ENCODE results near the gene MKRN3.

The MKRN3 gene

DNA sequence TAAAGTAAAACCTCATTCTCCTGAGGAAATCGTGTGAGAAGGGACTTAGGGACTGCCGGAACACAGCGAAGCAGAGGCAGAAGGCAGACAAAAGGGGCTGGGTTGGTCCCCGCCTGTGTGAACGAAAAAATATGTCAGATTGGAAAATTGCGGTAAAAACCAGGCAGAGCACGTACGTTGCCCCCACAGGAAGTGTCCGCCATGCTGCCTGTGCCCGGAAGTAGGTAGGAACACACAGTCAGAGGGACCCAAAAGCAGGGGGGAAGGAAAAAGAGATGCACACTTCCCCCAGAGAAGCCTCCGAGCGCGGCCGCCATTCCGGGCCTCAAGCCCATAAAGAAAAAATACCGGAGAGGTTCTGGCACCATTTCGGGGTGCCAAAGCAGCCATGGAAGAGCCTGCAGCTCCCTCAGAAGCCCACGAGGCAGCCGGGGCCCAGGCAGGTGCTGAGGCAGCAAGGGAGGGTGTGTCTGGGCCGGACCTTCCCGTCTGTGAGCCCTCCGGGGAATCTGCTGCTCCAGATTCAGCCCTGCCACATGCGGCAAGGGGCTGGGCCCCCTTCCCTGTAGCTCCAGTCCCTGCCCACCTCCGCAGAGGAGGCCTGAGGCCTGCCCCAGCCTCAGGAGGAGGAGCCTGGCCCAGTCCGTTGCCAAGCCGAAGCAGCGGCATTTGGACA, at the start of gene MKRN3:
Gene MKRN3, plus strand, starts transcription at position 280 of the 676 bp plus-strand sequence. Its CDS starts 109 bp downstream, at position 389.
- no peak for DNase-seq (ENCODE audit: low read depth)

DNA sequence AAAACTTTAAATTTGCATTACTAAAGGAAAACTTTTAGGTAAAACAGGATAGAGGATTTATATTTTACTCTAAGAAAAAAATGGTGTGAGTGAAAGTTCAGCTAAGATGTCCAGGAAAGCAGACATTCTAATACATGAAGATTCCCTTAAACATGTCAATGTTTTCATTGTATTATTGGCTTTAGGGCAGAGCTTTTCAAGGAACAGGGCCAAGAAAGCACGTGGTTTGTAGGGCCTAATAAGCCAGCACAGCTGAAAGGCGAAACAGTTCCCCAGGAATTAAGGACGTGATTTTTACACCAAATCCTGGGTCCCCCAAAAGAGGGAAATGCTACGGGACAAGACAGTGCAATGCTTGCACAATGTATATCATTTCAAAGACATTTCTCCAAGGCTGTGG, 48.6 kb upstream of the MKRN3 start:
- DNase-seq (ENCODE audit: low read depth), result no peak

DNA sequence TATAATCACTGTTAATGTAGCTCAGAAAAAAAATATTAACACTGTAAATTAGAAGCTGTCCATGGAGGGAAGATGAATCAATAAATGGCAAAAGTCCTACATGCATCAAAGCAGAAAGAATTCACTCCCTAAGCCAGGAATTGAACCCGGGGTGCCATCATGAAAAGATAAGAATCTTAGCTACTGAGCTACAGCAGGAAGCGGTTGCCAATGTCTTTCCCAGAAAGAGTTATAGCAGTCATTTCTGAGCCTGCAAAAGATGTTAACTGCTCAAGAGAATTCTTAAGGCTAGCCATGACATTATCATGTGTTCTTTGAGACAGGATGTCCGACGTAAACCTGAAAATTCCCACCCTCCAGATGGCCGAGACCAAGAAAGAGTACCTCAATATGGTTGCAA, 47.4 kb upstream of the MKRN3 start:
- DNase-seq (ENCODE audit: low read depth), result no peak

DNA sequence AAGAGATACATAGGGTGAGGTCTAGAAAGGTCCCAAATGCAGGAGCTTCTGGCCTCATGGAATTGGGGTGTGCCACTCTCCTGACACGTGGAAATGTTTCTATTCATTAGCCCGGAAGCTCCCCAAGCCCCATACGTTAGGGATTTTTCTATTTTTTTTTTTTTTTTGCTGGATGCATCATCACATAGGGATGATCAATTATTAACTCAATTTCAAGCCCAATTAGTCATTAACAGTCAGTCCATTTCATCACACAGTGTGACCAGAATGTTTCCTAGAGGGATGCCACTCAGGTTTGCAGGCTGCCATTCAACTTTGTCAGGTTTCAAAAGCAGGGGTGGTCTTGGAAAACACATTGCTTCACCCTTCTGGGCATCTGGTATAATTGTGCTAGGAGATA, 40.7 kb upstream of the MKRN3 start:
- DNase-seq (ENCODE audit: low read depth), result no peak

DNA sequence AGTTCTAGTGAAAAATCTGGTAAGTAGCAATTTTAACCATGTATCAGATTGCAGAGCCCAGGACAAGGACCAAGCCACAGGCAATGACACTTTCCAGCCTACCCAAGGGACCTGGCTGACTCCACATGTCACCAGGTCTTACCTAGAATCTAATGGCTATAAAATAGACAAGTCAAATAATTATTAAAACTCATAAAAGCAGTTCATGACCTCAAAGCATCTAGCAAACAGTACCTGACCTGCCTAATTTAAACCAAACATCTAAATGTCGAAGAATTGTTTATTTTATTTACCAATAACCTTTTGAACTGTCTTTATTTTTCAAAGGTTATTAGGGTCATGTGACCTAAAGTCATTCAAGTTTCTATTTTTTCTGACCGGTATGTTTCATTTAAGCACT, 35.6 kb upstream of the MKRN3 start:
- no peak for DNase-seq (ENCODE audit: low read depth)

DNA sequence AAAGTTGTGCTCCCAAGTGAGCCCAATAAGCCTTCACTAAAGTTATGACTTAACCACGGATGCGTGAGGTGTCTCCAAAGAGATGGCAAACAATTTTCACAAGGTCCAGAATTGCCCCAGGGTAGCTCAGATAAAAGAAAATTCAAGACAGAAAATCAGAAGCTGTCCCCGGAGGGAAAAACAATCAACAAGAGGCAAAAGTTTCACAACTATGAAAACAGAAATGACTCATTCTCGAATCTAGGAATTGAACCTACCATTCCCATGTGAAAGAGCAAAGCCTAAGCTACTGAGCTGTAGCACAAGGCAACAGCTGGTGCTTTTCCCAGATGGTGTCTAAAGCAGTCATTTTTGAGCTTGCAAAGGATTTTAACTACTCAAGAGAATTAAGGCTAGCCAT, 33.5 kb upstream of the MKRN3 start:
- DNase-seq (ENCODE audit: low read depth), result no peak

DNA sequence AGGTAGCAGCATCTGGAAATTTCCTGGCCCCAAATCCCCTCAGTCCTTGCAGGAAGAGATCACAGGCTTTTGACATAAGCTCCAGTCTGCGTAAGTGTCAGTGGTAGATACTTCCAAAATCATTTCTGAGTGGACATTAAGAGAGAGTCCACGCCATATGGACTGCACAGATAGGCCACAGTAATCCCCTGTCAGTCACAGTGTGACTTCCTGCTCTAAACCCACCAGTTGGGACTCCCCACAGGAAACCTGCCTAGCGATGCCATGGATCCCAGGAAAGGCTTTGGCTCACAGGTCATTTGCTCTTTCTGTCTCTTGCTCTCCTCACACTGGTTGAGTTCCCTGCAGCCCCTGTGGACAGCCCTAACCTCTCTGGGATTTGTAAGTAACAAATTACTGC, 28.8 kb upstream of the MKRN3 start:
- DNase-seq (ENCODE audit: low read depth), result no peak

DNA sequence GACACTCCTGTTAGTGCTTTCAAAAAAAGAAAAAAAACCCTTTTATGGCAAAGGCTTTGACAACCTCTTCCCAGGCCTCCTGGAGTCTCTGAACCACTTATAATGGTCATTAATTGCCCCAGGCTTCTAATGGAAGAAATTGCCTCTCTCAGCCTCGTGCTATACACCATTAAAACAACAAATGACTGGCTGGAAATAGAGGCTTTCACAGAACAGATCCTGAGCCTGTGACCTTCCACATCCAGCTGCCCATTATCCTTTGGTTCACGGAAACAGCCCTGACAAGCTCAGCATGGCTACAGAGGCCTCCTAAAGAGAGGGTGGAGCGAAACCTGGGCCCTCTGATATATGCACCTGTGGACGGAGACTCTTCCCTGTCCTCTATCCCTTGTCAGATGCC, 26.8 kb upstream of the MKRN3 start:
- no peak for DNase-seq (ENCODE audit: low read depth)

DNA sequence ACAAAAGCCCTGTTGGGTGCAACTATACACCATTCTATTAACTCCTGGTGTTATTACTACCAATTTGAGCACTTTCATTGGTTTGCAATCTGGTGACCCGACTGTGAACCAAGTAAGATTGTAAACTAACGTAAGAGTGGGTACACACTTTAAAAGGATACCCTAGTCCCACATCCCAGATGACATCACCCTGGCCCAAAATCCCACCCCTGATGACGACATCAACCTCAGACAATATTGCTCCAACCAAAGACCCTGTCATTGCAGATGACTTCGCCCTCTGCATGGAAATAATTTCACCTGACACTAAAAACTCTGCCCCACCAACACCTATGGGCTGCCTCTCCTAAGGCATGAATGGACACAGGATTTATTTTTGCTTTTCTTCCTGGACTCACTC, 25.6 kb upstream of the MKRN3 start:
- no peak for DNase-seq (ENCODE audit: low read depth)

DNA sequence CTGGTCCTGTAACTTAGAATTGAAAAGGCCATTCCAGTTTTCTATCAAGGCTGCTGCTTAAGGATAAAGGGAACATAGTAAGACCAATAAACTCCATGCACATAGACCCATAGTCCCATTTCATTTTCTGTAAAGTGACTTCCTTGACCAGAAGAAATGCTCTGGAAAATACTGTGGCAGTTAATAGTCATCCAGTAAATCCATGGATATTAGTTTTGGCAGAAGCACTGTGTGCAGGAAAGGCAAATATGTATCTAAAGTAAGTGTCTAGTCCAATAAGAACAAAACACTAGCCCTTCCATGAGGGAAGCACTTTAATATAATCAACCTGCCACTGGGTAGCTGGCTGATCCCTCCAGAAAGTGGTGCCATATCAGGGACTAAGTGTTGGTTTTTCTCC, 19.3 kb upstream of the MKRN3 start:
- no peak for DNase-seq (ENCODE audit: low read depth)

DNA sequence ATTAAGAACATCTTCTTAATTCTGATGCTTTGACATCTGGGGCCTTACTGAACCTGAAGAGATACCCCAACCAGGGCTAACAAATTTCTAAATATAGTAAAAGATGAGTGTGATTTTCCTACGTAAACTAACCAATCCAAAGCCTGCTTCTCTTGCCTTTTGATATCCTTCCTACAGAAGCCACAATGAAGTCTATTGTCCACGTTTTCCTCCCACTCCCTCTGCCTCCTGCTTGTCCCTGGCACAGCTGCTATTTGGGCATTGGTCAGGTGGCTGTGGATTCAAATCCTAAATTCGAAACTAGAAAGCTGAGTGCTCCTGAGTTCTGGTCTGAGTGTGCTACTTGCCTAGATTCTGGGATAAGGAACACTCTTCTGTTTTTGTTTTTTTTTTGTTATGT, 17.4 kb upstream of the MKRN3 start:
- no peak for DNase-seq (ENCODE audit: low read depth)

DNA sequence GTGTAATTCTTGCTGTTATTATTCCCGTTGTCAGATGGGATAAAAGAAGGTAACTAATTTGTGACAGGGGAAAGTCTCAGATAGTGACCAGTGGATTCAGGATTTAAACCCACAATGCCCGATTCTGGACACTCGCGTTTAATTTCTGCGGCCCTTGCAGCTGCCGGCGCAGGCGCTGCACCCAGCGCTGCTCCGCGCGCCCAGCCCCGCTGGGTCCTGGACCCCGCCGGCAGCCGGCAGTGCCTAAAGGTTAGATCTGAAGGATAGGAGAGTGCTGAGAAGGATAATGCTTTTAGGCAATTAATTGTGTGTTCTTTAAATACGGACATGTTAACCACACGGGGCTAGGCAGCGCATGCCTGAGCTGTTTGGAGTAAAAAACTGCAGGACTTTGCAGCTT, 3.6 kb upstream of the MKRN3 start:
- DNase-seq (ENCODE audit: low read depth), result no peak

DNA sequence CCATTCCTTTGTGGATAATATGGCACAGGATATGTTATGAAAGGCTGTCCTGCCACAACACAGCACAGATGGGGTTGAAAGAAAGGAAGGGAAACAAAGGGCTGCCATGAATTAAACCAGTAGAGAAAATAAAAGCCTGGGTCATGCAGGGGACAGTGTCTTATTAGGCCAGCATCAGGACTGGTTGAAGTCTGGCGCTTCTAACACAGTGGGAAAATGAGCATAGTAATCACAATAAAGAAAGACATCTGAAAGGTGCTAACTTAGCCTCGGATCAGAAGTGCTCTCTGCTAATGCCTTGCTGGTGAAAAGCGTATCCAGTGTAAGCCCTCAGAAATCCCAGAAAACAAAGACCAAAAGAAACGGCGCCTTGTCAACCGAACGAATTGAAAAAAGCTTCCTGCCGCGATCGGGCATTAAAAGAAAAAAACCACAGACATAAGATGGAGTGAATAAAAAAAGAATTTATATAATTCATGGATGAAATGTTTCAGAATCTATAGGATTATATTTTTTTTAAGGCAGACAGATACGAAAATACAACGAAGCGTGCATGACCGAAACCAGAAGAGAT, 566 bp upstream of the MKRN3 start:
- no peak for DNase-seq (ENCODE audit: low read depth)

DNA sequence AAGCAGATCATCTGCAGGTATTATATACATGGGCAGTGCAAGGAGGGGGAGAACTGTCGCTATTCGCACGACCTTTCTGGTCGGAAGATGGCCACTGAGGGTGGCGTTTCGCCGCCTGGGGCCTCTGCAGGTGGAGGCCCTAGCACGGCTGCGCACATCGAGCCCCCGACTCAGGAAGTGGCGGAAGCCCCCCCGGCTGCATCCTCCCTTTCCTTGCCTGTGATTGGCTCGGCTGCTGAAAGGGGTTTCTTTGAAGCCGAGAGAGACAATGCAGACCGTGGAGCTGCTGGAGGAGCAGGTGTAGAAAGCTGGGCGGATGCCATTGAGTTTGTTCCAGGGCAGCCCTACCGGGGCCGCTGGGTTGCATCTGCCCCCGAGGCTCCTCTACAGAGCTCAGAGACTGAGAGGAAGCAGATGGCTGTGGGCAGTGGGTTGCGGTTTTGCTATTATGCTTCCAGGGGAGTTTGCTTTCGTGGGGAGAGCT, 639 bp downstream of the MKRN3 start:
- DNase-seq (ENCODE audit: low read depth), result no peak

DNA sequence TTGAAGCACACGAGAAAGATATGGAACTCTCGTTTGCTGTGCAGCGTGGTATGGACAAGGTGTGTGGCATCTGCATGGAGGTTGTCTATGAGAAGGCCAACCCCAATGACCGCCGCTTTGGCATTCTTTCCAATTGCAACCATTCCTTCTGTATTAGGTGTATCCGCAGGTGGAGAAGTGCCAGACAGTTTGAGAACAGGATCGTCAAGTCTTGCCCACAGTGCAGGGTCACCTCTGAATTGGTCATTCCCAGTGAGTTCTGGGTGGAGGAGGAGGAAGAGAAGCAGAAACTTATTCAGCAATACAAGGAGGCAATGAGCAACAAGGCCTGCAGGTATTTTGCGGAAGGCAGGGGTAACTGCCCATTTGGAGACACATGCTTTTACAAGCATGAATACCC, 1.2 kb downstream of the MKRN3 start:
- no peak for DNase-seq (ENCODE audit: low read depth)

DNA sequence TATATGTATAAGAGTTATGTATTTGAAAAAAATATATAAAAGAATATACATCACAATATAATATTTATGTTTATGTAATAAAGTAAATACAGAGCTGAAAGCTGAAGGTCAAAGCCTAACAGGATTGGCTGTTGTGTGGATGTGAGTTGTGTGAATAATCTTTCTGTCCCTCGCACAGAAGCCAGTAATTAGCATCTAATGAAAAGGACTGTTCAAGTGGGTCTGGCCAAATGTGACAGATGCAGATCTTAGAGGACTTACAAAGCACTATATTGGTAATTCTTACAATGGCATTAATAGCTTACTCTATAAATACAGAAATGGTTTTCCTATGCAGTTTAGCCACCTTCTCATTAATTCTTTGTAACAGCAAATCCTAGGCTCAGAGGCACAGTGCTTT, 2.4 kb downstream of the MKRN3 start:
- no peak for DNase-seq (ENCODE audit: low read depth)

DNA sequence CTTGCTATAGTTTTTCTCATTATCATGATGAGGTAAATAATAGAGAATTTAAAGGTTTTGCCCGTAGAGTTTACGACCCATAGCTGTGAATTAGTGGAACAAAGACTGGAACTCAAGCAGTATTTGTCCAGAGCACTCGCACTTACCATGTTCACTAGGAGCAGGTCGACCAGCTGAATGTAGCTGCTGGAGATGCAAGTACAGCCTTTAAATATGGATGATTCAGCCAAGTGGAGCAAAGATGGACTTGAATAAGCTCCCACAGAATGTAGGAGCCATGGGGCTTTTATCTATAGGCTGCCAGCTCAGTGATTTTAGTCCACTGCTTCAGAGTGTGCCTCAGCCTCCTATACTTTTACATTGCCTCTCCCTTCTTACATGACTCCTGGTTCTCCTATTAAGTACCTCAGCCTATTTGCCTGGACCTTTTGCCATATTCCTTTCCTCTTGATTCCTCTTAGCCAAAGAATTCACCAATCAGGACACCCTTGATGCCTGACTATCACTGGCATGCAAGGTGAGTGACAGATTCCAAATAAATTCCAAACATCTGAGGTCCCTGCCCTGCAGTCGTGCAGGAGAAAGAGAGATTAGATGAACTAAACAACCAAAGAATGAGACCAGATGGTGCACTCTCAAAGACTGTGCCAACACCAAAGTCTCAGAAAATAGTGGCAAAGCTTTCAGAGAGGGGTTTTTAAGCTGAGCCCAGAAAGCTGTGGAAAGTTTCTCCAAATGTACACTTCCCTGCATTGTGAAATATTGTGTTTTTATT, 3.9 kb downstream of the MKRN3 start:
- no peak for DNase-seq (ENCODE audit: low read depth)

DNA sequence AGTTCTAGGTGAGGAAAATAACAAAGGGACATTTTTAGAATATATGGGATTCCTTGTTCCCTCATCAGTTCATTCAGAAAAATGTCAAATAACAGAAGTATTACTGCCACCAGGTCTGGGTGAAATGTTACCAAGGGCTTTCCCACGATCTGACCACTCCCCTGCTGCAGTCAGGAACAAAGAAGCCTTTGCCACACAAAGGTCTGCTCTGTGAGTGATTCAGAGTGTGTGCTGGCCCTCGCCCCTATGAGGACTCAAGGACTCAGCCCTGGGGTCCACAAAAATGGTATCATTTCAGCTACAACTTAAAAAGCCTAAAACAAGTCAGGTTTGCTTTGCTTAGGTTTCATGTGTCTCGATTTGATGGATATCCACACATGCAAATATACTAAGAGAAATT, 5.0 kb downstream of the MKRN3 start:
- no peak for DNase-seq (ENCODE audit: low read depth)

DNA sequence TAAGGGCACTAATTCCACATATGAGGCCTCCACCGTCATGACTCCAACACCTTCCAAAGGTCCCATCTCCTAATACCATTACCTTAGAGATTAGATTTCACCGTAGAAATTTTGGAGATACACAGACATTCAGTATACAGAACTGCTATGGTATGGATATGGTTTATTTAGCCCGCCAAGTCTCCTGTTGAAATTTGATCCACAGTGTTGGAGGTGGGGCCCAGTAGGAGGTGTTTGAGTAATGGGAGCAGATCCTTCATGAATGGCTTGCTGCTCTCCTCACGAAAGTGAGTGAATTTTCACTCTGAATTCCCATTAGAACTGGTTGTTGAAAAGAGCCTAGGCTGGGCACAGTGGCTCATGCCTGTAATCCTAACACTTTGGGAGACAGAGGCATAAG, 7.4 kb downstream of the MKRN3 start:
- no peak for DNase-seq (ENCODE audit: low read depth)

DNA sequence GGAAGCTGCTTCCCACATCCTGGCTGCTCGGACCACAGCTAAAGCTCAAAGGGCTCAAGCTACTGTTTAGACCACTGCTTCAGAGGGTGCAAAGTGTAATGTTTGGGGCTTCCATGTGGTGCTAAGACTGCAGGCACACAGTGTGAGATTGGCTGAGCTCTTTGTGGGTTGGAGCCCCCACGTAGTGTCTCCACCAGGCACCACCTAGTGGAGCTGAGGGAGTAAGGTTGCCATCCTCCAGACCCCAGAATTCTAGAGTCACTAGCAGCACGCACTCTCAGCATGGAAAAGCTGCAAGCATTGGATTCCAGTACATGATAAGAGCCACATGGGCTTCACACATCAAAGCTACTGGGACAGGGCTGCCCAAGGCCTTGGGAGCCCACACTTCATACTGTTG, 9.3 kb downstream of the MKRN3 start:
- DNase-seq (ENCODE audit: low read depth), result no peak

DNA sequence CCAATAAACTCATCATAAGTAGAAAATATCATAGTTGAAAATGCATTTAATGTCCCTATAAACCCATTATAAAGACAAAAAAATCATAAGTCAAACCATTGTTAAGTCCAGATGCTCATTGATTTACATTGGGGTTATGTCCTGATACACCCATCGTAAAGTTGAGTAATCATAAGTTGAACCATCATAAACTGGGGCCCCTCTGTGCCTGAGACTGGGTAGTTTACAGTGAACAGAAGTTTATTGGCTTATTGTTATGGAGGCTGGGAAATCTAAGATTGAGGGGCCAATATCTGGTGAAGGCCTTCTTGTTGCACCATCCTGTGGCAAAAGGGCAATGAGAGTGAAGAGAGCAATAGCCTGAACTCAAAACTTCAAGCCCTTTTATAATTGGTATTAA, 10.6 kb downstream of the MKRN3 start:
- DNase-seq (ENCODE audit: low read depth), result no peak

DNA sequence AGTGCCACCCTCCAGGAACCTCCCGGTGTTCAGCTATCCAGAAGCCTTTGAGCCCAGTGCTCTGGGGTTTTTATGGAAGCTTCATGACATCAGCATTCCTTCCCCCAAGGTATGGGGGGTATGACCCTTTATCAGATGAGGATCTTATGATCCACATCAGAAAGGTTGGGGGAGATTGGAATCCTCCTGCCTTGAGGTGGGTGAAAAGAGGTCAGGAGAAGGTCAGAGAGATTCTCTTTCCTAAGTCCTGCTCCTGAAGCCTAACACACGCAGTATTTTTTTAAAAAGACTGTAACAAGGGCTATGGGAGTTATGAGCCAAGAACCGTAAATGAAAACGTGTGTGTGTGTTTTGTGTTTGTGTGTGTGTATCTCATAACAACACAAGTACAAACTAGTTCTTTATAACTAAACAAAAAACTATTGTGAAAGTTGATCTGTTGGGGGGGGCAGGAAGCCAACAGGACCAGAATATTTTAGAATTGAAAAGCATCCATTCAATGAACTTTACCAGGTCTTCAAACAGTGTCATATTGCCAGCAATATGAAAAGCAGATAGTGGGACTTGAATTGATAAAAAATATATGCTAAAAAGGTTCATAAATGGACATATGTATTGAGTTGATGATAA, 13.2 kb downstream of the MKRN3 start:
- no peak for DNase-seq (ENCODE audit: low read depth)

DNA sequence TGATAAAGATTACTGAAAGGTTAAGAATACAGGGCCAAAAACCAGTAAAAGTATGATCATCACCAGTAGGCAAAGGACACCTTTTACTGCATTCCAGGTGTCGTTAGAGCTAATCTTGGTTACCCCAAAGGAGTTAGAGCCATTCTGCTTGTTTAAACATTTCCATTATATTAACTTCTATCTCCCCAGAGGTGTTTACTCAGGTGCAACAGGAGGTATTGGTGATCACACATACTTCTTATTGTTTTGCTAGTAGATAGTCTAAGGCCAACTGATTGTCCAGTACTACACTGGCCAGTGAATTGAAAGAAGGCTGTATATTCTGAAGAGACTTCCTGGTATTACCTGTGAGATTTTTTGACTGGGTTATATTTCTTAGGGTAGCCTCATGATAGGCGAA, 22.8 kb downstream of the MKRN3 start:
- DNase-seq (ENCODE audit: low read depth), result no peak

All from stimulated activated CD8-positive, alpha-beta memory T cell treated with anti-CD3 and anti-CD28 coated beads, Interleukin-15, amount 100 ng/mL, for 24 hours (primary cell).